Measurements from ENCODE around the gene OSBPL2. TPM values are rescaled to one million over a fixed set of nuclear protein-coding genes. Genes with fewer than 3 reads are reported as not detected.

OSBPL2 gene
- total RNA-seq, 1 donor from 2014 or later, result 21.1 TPM

GRCh38 chr20:62219992-62220665 is 18.2 kb upstream of the OSBPL2 start, which contains the start of gene HRH3:
Gene HRH3 (minus strand): TSS chr20:62220278. CDS start chr20:62219970, 308 bp downstream.
- DNase-seq (ENCODE audit: low spot score) (no peak), ATAC-seq (peak; percentile 85)

GRCh38 chr20:62220666-62221568 is 17.4 kb upstream of the OSBPL2 start:
- no peak for ATAC-seq
- no peak for DNase-seq (ENCODE audit: low spot score)

DNA sequence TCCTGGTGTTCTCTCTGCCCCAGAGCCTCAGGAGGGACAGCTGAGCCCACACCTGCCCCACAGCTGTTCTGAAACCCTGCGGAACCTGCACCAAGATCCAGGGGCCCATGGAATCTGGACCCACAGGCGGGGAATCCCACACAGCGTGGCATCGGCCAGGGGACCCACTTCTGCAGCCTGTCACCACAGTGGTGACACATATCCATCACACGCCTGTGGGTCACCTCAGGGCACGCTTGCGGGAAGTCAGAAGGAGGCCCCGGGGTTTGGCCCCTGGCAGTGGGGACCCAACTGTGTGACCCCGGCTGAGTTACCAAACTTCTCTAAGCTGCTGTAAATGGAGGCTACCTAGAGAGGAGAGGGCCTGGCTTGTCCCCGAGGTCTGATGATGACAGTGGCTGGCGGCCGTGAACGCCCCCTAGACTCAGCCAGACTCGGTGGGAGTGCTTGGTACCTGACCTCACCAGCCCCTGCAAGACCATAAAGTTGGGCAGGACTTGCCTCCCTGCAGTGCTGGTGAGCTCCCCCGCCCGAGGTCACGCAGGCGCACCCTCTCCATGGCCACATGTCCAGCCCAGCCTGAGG is 16.0 kb upstream of the OSBPL2 start:
- ATAC-seq (no peak), DNase-seq (ENCODE audit: low spot score) (no peak)

DNA sequence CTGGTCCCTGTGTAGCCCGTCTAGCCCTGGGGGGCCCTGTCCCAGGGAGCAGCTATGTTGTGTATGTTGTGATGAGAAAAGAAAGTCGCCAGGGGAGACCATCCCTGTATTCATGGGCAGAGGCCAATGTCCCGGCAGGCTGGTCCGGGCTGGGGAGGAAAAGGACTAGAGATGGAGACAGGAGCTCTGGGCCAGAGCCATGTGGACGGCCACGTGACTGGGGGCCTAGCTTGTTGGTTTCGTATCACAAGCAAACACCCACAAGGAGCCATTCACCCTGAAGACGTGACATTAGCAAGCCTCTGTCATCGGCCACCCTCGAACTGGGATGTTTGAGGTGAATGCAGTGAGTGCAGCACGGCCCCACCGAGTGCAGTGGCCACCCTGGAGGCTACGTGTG is 15.3 kb upstream of the OSBPL2 start:
- no peak for ATAC-seq
- no peak for DNase-seq (ENCODE audit: low spot score)

- ATAC-seq, result no peak
These were observed 14.8 kb upstream of the OSBPL2 start for GRCh38 chr20:62223571-62223970.

DNA sequence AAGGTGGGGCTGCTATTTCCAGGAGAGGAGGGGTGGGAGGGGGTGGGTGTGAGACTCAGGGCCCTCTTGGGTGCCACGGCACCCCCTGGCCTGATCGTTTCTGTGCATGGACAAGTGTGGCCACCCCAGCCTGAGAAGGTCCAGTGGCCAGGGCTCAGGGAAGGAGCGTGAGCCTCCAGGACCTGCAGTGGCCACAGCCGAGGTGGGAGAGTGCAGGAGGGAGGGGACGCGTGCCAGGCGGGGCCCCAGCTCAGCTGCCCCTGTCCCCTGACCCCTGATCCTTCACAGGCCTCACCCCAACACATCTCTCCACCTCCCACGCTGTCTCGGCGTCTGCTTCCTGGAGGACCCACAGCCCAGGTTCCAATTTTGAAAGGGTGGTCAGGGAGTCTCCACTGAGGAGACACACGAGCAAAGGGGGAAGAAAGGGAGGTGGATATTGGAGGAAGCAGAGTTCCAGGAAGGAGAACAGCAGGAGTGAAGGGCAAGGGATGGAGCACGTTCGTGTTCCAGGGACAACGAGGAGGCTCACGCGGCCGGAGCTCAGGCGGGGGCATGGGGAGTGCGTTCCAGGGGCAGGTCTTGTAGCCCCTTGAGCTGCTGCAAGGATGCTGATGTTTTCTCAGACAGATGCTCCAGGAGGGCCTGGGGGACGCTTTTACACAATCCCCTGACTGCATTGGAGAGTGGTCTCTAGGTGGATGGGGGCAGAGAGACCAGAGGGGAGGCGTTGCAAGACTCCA is 14.0 kb upstream of the OSBPL2 start:
- DNase-seq (ENCODE audit: low spot score) (no peak), ATAC-seq (no peak)

More at GRCh38 chr20:62223571-62223970, 14.8 kb upstream of the OSBPL2 start:
- no peak for DNase-seq (ENCODE audit: low spot score)

DNA sequence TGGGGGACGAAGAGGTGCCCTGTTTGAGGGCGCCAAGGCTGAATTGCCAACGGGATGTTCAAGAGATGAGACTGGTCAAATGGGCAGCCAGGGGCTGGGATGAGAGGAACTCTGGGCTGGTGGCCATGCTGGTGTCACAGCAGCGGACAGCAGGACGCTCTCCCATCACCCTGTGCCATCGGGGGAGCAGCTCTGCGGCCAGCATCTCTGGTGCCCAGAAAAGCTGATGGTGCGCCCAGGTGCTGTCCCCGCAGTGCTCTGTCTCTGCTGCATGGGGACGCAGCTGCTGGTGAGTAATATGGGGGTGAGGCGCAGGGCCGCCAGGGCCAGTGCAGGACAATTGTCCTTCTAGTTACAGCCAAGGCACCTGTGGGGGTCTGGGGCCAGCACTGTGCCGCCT is 13.3 kb upstream of the OSBPL2 start:
- DNase-seq (ENCODE audit: low spot score) (no peak), ATAC-seq (no peak)

- DNase-seq (ENCODE audit: low spot score) (no peak), ATAC-seq (no peak)
These were observed 12.3 kb upstream of the OSBPL2 start for GRCh38 chr20:62225820-62226635.

DNA sequence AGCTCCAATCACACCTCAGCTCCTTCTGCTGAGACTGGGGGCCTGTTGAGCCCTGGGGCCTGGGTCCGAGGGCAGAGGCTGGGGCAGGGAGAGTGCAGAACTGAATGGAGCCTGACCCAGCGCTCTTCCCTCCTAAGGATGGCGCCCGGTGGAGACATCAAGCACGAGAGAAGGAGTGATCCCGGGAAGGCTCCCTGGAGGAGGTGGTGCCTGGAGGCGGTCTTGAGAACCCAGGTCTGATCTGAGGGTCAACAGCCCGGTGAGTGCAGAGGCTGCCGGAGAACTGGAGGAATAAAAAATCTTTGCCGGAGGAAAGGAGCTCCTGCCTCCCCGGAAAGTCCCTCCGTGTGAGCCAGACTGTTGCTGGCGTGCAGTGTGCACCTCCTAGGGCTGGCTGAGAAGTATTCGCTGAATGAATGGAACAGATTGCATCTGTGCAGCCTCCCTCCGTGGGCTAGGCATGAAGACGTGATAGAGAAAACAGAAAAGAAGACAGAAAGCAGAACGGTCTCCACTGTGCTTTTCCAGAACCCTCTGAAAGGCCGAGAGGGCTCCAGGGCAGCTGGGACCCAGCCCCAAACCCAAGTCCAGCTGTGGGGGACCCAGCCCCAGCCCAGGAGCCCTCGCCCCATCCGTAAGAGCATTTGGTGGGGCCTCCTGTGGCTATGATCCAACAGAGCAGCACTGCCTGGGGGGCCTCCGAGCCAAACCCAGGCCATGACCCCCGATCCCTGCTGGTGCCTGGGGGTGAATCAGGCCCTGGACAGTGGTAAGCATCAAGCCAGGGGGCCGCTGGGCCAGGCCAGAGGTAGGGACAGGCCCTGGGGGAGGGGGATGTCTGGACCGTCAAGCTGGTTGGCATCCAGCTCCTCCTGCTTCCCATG is 11.4 kb upstream of the OSBPL2 start:
- DNase-seq (ENCODE audit: low spot score) (no peak), ATAC-seq (no peak)

- no peak for DNase-seq (ENCODE audit: low spot score)
- peak; percentile 9 for ATAC-seq
These were observed 10.7 kb upstream of the OSBPL2 start for GRCh38 chr20:62227591-62227976.

DNA sequence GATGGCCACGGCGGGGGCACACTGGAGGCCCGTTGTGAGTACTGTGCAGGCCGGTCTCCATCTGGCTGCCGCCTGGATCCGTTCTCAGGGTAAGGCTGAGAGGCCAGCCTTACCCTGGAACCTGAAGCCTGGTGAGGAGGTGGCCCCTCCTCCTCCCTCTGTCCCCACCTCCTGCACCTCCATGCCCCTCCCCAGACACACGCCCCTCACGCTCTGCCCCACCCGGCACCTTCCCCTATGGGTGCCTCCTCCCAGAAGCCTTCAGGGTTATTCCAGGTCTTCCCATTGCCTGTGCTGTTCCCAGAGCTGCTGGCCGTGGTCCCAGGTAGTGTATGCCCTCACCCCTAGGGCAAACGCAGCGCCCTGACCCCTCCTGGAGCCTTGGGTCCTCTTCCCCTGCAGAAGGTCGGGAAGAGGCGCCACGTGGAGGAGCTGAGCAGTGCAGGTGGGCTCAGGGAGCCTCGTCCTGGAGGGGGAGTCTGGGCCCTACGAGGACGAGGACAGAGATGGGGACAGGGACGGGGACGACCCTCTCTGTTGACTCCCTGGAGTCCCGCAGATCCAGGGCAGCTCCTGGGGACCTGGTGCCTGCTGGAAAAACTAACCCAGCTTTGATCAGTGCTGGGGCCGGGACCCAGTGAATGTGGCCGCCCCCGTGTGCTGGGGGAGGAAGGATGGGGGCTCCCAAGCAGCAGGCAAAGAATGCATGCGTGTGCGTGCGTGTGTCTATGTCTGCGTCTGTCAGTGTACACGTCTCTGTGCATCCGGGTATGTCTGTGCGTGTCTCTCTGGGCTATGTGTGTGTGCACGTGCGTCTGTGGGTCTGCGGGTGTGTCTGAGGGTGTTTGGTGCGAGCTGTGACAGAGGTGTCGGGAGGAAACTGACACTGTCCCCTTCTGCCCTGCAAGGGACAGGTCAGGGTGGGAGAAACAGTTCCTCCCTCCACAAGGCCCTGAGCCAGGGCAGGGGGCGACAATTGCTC is 10.1 kb upstream of the OSBPL2 start:
- ATAC-seq, result peak; percentile 35
- DNase-seq (ENCODE audit: low spot score), result no peak

GRCh38 chr20:62228982-62229545 is 9.3 kb upstream of the OSBPL2 start:
- ATAC-seq, result no peak

DNA sequence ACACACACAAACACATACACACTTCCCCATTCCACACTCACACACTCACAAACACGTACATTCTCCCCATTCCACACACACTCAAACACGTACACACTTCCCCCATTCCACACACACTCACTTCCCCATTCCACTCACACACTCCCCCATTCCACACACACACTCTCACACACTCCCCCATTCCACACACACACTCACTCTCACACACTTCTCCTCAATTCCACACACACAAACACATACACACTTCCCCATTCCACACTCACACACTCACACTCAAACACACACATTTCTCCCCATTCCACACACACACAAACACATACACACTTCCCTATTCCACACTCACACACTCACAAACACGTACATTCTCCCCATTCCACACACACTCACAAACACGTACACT is 8.7 kb upstream of the OSBPL2 start:
- no peak for ATAC-seq

More at GRCh38 chr20:62228982-62229545, 9.3 kb upstream of the OSBPL2 start:
- DNase-seq (ENCODE audit: low spot score), result no peak

DNA sequence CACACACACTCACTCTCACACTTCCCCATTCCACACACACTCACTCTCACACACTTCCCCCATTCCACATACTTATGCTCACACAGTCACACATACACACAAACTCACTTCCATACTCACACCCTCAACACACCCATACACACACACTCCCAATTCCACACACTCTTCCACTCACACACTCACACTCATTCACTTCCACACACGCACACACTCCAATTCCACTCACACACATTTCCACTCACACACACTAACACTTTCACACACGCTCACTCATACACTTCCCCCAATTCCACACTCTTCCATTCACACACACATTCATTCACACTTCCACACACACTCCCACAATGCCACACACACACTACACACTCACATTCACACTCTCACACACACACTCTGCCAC is 8.0 kb upstream of the OSBPL2 start:
- ATAC-seq (no peak), DNase-seq (ENCODE audit: low spot score) (no peak)

More for the DNA sequence above, 8.7 kb upstream of the OSBPL2 start:
- no peak for DNase-seq (ENCODE audit: low spot score)

- ATAC-seq (no peak), DNase-seq (ENCODE audit: low spot score) (no peak)
These were observed 7.6 kb upstream of the OSBPL2 start for GRCh38 chr20:62230696-62231095.

GRCh38 chr20:62231292-62231691 is 7.0 kb upstream of the OSBPL2 start:
- DNase-seq (ENCODE audit: low spot score) (no peak), ATAC-seq (no peak)

DNA sequence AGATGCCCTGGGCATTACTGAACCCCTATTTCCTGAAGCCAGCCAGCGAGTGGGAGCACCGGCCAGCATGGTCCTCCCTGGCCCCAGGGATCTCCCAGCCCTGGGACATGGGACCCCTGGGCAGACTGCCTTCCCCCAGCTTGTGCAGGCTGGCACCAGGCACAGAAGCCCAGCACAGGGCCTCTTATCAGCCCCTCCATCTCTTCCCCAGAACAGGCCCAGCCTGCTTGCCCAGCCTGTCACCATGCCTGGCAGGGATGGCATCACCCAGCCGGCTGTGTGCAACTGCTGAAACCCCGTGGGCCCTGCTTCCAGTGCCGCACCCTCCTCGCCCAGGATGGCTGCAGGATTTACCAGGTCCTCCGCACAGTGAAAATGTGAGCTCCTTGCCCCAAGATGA is 6.1 kb upstream of the OSBPL2 start:
- DNase-seq (ENCODE audit: low spot score), result no peak
- no peak for ATAC-seq
